SK-N-MC (cell line): Measurements from ENCODE around the gene ITGAE.

Source experiments
- EZH2 ChIP-seq: fragments of 200-600 bp; sonication (generic); IDR thresholded peaks from one replicate; pipeline ENCODE4 v1.6.1; 2017; ENCODE audit warnings: antibody characterized with exemption
- POLR2AphosphoS5 ChIP-seq: IDR thresholded peaks from 2 replicates; pipeline ENCODE4 v1.6.1; 2012; ENCODE audit warnings: mild to moderate bottlenecking, low read depth, low read length, borderline replicate concordance

GRCh38 chr17:3843935-3844516 lies 43.0 kb upstream of the ITGAE start:
- TF ChIP-seq POLR2AphosphoS5, result no peak
- no peak for TF ChIP-seq EZH2
